H9 (cell line): ENCODE measurements around the gene SLC22A2. TPM values are rescaled to one million over a fixed set of nuclear protein-coding genes. Genes with fewer than 3 reads are reported as not detected.

Experiments used
- DNase-seq: peaks from one replicate; pipeline ENCODE4 v3.0.0-alpha.2; 2017
- H2AFZ ChIP-seq: one replicate; pipeline ENCODE4 v1.6.1; 2013; ENCODE audit warnings: mild to moderate bottlenecking, low read length, control low read depth, moderate library complexity
- H2AK5ac ChIP-seq: 2 replicates; pipeline ENCODE4 v1.6.1; 2013; ENCODE audit warnings: low read length, control low read depth, mixed read lengths; ENCODE audit not compliant: insufficient read length
- H2BK120ac ChIP-seq: one replicate; pipeline ENCODE4 v1.6.1; 2013; ENCODE audit warnings: low read depth, mild to moderate bottlenecking, low read length, control low read depth, inconsistent platforms; ENCODE audit not compliant: poor library complexity, severe bottlenecking
- H2BK12ac ChIP-seq: 2 replicates; pipeline ENCODE4 v1.6.1; 2013; ENCODE audit warnings: low read length, control low read depth, mixed read lengths, low read depth; ENCODE audit not compliant: insufficient read length
- H2BK15ac ChIP-seq: 2 replicates; pipeline ENCODE4 v1.6.1; 2013; ENCODE audit warnings: low read depth, low read length, control low read depth
- H2BK20ac ChIP-seq: one replicate; pipeline ENCODE4 v1.6.1; 2013; ENCODE audit warnings: low read depth, mild to moderate bottlenecking, low read length, control low read depth, inconsistent platforms; ENCODE audit not compliant: poor library complexity, severe bottlenecking
- H2BK5ac ChIP-seq: 2 replicates; pipeline ENCODE4 v1.6.1; 2013; ENCODE audit warnings: low read length, control low read depth, mixed read lengths; ENCODE audit not compliant: insufficient read length
- H3K14ac ChIP-seq: 2 replicates; pipeline ENCODE4 v1.6.1; 2013; ENCODE audit warnings: low read length, control low read depth; ENCODE audit not compliant: insufficient read depth
- H3K18ac ChIP-seq: 2 replicates; pipeline ENCODE4 v1.6.1; 2013; ENCODE audit warnings: low read depth, mild to moderate bottlenecking, mixed read lengths, low read length, control low read depth; ENCODE audit not compliant: insufficient read length
- H3K23ac ChIP-seq: 2 replicates; pipeline ENCODE4 v1.6.1; 2013; ENCODE audit warnings: low read length, control low read depth, mixed read lengths, low read depth; ENCODE audit not compliant: insufficient read length
- H3K23me2 ChIP-seq: 2 replicates; pipeline ENCODE4 v1.6.1; 2013; ENCODE audit warnings: low read depth, mild to moderate bottlenecking, mixed read lengths, low read length, control low read depth; ENCODE audit not compliant: insufficient read length, poor library complexity, severe bottlenecking
- H3K27ac ChIP-seq: 2 replicates; pipeline ENCODE4 v1.5.1; 2013; ENCODE audit warnings: low read length, control low read depth, mixed read lengths, low read depth; ENCODE audit not compliant: insufficient read length
- H3K27me3 ChIP-seq: 2 replicates; pipeline ENCODE4 v1.6.1; 2013; ENCODE audit warnings: low read length, control low read depth, inconsistent platforms; ENCODE audit not compliant: insufficient read depth
- H3K4ac ChIP-seq: 2 replicates; pipeline ENCODE4 v1.6.1; 2013; ENCODE audit warnings: low read depth, mild to moderate bottlenecking, control low read depth, inconsistent platforms, low read length, moderate library complexity
- H3K4me1 ChIP-seq: 2 replicates; pipeline ENCODE4 v1.6.1; 2013; ENCODE audit warnings: low read length, control low read depth, inconsistent platforms; ENCODE audit not compliant: insufficient read depth
- H3K4me2 ChIP-seq: 2 replicates; pipeline ENCODE4 v1.6.1; 2013; ENCODE audit warnings: low read length, control low read depth, mixed read lengths; ENCODE audit not compliant: insufficient read length, insufficient read depth
- H3K56ac ChIP-seq: 2 replicates; pipeline ENCODE4 v1.6.1; 2013; ENCODE audit warnings: low read depth, mild to moderate bottlenecking, mixed read lengths, low read length, control low read depth; ENCODE audit not compliant: insufficient read length
- H3K79me1 ChIP-seq: 2 replicates; pipeline ENCODE4 v1.6.1; 2013; ENCODE audit warnings: low read depth, mild to moderate bottlenecking, moderate library complexity, low read length, control low read depth, inconsistent platforms; ENCODE audit not compliant: insufficient read depth, poor library complexity, severe bottlenecking
- H3K79me2 ChIP-seq: 2 replicates; pipeline ENCODE4 v1.6.1; 2013; ENCODE audit warnings: low read length, control low read depth, inconsistent platforms; ENCODE audit not compliant: insufficient read depth
- H3K9ac ChIP-seq: 2 replicates; pipeline ENCODE4 v1.6.1; 2013; ENCODE audit warnings: low read length, control low read depth, mixed read lengths; ENCODE audit not compliant: insufficient read length; ENCODE audit errors: extremely low read depth
- H3K9me3 ChIP-seq: one replicate; pipeline ENCODE4 v1.6.1; 2013; ENCODE audit warnings: low read depth, low read length, inconsistent platforms; ENCODE audit not compliant: control insufficient read depth
- H3T11ph ChIP-seq: one replicate; pipeline ENCODE4 v1.6.1; 2013; ENCODE audit warnings: mild to moderate bottlenecking, low read length, control low read depth, inconsistent platforms
- H4K20me1 ChIP-seq: one replicate; pipeline ENCODE4 v1.6.1; 2013; ENCODE audit not compliant: control insufficient read depth, insufficient read length, insufficient read depth
- H4K5ac ChIP-seq: 2 replicates; pipeline ENCODE4 v1.6.1; 2013; ENCODE audit warnings: low read depth, mild to moderate bottlenecking, mixed read lengths, low read length, control low read depth; ENCODE audit not compliant: insufficient read length
- H4K8ac ChIP-seq: replicated peaks from 2 replicates; pipeline ENCODE4 v1.6.1; 2013; ENCODE audit warnings: low read length, control low read depth, mixed read lengths, low read depth; ENCODE audit not compliant: insufficient read length
- H4K91ac ChIP-seq: 2 replicates; pipeline ENCODE4 v1.6.1; 2013; ENCODE audit warnings: low read depth, mild to moderate bottlenecking, moderate library complexity, mixed read lengths, low read length, control low read depth; ENCODE audit not compliant: insufficient read length
- H3K27ac Mint-ChIP-seq, 3 experiments: 2 replicates in 2 of 3; 3 replicates in 1 of 3; pipeline ENCODE4 v1.8.0; 2020 to 2021; ENCODE audit warnings: mixed read lengths in 3 of 3, mild to moderate bottlenecking in 1 of 3, moderate library complexity in 1 of 3
- H3K27me3 Mint-ChIP-seq: 2 replicates; pipeline ENCODE4 v1.8.0; 2021; ENCODE audit warnings: low read depth, mild to moderate bottlenecking, moderate library complexity, mixed read lengths
- H3K36me3 Mint-ChIP-seq, 3 experiments: 2 replicates in 2 of 3; 3 replicates in 1 of 3; pipeline ENCODE4 v1.8.0; 2020 to 2021; ENCODE audit warnings: low read depth in 3 of 3, mixed read lengths in 3 of 3; ENCODE audit not compliant: insufficient read depth in 1 of 3
- H3K4me1 Mint-ChIP-seq, 2 experiments: 2 replicates each; pipeline ENCODE4 v1.8.0; 2020; ENCODE audit warnings: mixed read lengths in 2 of 2
- H3K4me3 Mint-ChIP-seq, 2 experiments: 2 replicates in 1 of 2; 3 replicates in 1 of 2; pipeline ENCODE4 v1.8.0; 2020 to 2021; ENCODE audit warnings: mild to moderate bottlenecking in 2 of 2, mixed read lengths in 2 of 2, moderate library complexity in 1 of 2
- H3K9me3 Mint-ChIP-seq, 2 experiments: 2 replicates in 1 of 2; 3 replicates in 1 of 2; pipeline ENCODE4 v1.8.0; 2020; ENCODE audit warnings: mild to moderate bottlenecking in 2 of 2, mixed read lengths in 2 of 2, moderate library complexity in 1 of 2
- CTCF ChIP-seq: fragments of 200-600 bp; sonication (generic); conservative IDR thresholded peaks from 3 replicates; pipeline ENCODE4 v1.8.0; 2021; ENCODE audit warnings: antibody characterized with exemption, mild to moderate bottlenecking
- WGBS: extraction: QIAGEN DNeasy Blood & Tissue Kit; methylation state at CpG from one replicate; pipeline ENCODE4 v1.1.7; 2013; ENCODE audit warnings: missing lambda C conversion rate, low lambda C conversion rate, mixed read lengths; ENCODE audit not compliant: insufficient read length; ENCODE audit errors: extremely low coverage; 5-methylcytosine and 5-hydroxymethylcytosine counted together
- total RNA-seq: library from RNA; stranded (reverse); gene quantifications from 2 replicates; pipeline ENCODE4 v1.2.1, GENCODE V29; 2021

The SLC22A2 gene
- total RNA-seq, 1 experiment from 2014 or later: 1.0 TPM

GRCh38 chr6:160167604-160168399, 90.8 kb downstream of the SLC22A2 start:
- no peak overlapping the region for H4K8ac ChIP-seq
- DNase-seq: no peak
- no CpG with 5 or more reads among the region's 7 CpGs for WGBS

More at GRCh38 chr6:160167604-160168399, 90.8 kb downstream of the SLC22A2 start:
- Histone ChIP-seq H3K4me1 (no peaks in the 10 kb centered on the region), H2AFZ (no peak overlapping the region), H3T11ph (no peak overlapping the region), H3K56ac (no peak overlapping the region), H3K9me3 (no peaks in the 10 kb centered on the region), H2BK120ac (no peak overlapping the region), H2AK5ac (no peak overlapping the region), H3K23me2 (no peaks in the 10 kb centered on the region), H4K5ac (no peak overlapping the region), H3K9ac (no peak overlapping the region), H2BK15ac (no peak overlapping the region), H3K79me1 (no peaks in the 10 kb centered on the region), H3K79me2 (no peaks in the 10 kb centered on the region), H3K18ac (no peak overlapping the region), H3K4me2 (no peak overlapping the region), H3K27ac (no peak overlapping the region), H3K14ac (no peak overlapping the region), H3K4ac (no peak overlapping the region), H3K23ac (no peak overlapping the region), H2BK12ac (no peak overlapping the region), H4K20me1 (no peaks in the 10 kb centered on the region), H2BK20ac (no peak overlapping the region), H4K91ac (no peak overlapping the region), H3K27me3 (no peaks in the 10 kb centered on the region), H2BK5ac (no peak overlapping the region)
- Mint-ChIP-seq H3K36me3 (peaks cover 0 to 2% (median 0%) of the 10 kb centered on the region in 3 experiments; a peak in 2 of 7 replicates), H3K27me3 (peaks cover 2% of the 10 kb centered on the region; the same call in 1 of the 2 replicates), H3K9me3 (peaks cover 4 to 7% of the 10 kb centered on the region in 2 experiments; a peak in 4 of 5 replicates), H3K27ac (no peak overlapping the region; a peak in 1 of 7 replicates), H3K4me3 (no peak overlapping the region), H3K4me1 (no peaks in the 10 kb centered on the region; a peak in 1 of 4 replicates)
- no peak for TF ChIP-seq CTCF

Other genes with a start within 250 kb of the SLC22A2 start
- gene SLC22A1, start 137.0 kb downstream of the SLC22A2 start, total RNA-seq: 0.39 and 0.50 TPM in 2 replicates
- gene SLC22A3, start 89.6 kb upstream of the SLC22A2 start, total RNA-seq: 2.7 and 2.8 TPM in 2 replicates